ENCODE results near the gene ZNF622. TPM values are rescaled to one million over a fixed set of nuclear protein-coding genes. Genes with fewer than 3 reads are reported as not detected.

Gene ZNF622
- total RNA-seq, 1 donor from 2014 or later, result 28.5 TPM

DNA sequence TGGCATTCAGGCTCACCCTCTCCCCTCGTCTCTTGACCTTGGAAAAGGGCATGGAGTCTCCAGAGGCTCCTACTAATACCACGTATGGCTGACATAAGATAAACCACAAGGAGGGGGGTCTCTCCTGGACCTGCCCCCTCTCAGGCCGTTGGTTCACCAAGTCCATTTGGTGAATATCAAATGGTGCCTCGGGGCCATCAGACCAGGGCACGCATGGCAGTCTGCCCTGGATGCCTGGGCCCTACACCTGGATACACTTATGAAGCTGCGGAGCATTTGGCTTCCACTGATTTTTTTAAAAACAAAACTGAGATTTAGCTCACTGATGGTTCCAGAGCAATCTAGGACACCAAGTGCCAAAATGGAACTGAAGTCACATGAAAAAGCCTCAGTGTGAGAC, 40.3 kb upstream of the ZNF622 start:
- Mint-ChIP-seq H3K36me3 (ENCODE audit: insufficient read depth) (no peaks in the 10 kb centered on the region), H3K4me3 (ENCODE audit: low read depth) (no peak overlapping the region), H3K27ac (no peak overlapping the region), H3K4me1 (ENCODE audit: low read depth) (peaks cover 11% of the 10 kb centered on the region), H3K27me3 (no peaks in the 10 kb centered on the region), H3K9me3 (ENCODE audit: low read depth) (peaks cover 5% of the 10 kb centered on the region)
- DNase-seq (ENCODE audit: low spot score, unreplicated experiment), result no peak
- TF ChIP-seq, protein P1, sequence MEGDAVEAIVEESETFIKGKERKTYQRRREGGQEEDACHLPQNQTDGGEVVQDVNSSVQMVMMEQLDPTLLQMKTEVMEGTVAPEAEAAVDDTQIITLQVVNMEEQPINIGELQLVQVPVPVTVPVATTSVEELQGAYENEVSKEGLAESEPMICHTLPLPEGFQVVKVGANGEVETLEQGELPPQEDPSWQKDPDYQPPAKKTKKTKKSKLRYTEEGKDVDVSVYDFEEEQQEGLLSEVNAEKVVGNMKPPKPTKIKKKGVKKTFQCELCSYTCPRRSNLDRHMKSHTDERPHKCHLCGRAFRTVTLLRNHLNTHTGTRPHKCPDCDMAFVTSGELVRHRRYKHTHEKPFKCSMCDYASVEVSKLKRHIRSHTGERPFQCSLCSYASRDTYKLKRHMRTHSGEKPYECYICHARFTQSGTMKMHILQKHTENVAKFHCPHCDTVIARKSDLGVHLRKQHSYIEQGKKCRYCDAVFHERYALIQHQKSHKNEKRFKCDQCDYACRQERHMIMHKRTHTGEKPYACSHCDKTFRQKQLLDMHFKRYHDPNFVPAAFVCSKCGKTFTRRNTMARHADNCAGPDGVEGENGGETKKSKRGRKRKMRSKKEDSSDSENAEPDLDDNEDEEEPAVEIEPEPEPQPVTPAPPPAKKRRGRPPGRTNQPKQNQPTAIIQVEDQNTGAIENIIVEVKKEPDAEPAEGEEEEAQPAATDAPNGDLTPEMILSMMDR (IDR thresholded peaks at IDR 0.05; ENCODE audit: unreplicated experiment), result no peak

DNA sequence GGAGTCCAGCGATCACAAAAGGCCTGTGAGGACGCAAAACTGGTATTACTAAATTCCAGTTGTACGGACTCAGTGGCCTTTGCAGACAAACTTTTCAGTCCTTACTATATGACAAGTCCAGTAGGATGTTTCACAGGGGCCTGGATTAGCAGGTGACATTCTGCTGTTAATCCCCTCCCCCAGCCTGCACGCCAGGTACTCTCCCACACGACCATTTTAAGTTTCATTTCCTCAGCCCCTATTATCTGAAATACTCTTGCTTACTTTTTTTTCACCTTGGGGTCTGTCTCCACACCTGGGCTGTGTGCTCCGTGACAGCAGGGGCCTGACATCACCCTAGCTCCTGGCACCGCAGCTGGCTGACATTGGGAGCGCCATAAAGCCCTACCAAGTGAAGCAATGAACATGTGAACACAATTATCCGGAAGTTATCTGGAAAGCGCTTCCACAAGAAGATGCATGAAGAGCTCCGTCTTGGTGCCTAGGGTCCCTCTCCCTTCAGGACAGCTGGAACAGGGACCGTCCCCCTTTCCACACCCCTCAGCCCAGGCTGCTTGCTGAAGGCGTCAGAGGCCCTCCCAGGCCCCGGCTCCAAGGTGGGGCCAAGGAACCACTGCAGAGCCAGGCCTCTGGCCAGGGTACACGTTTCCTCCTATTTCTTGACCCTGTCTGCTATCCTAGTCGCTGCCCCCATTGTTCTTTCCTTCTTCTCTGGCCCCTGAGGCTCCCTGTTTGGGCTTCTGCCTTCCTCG, 39.7 kb upstream of the ZNF622 start:
- DNase-seq (ENCODE audit: low spot score, unreplicated experiment), result no peak
- no peak overlapping the region for H3K4me3 Mint-ChIP-seq (ENCODE audit: low read depth)
- H3K4me1 Mint-ChIP-seq (ENCODE audit: low read depth), result peaks cover 11% of the 10 kb centered on the region
- no peak overlapping the region for H3K27ac Mint-ChIP-seq
- no peaks in the 10 kb centered on the region for H3K36me3 Mint-ChIP-seq (ENCODE audit: insufficient read depth)
- peaks cover 5% of the 10 kb centered on the region for H3K9me3 Mint-ChIP-seq (ENCODE audit: low read depth)
- TF ChIP-seq, protein P1 (IDR thresholded peaks at IDR 0.05; ENCODE audit: unreplicated experiment), result no peak
- H3K27me3 Mint-ChIP-seq, result no peaks in the 10 kb centered on the region

- peak overlapping the region; percentile 8 for H3K27ac Mint-ChIP-seq
- H3K4me3 Mint-ChIP-seq (ENCODE audit: low read depth), result no peak overlapping the region
- no peaks in the 10 kb centered on the region for H3K27me3 Mint-ChIP-seq
- peaks cover 11% of the 10 kb centered on the region for H3K4me1 Mint-ChIP-seq (ENCODE audit: low read depth)
- peaks cover 5% of the 10 kb centered on the region for H3K9me3 Mint-ChIP-seq (ENCODE audit: low read depth)
- no peaks in the 10 kb centered on the region for H3K36me3 Mint-ChIP-seq (ENCODE audit: insufficient read depth)
- TF ChIP-seq, protein P1 (IDR thresholded peaks at IDR 0.05; ENCODE audit: unreplicated experiment), result no peak
- DNase-seq (ENCODE audit: low spot score, unreplicated experiment), result no peak
Observed at GRCh38 chr5:16504571-16504970, 39.0 kb upstream of the ZNF622 start.

- H3K4me3 Mint-ChIP-seq (ENCODE audit: low read depth), result no peak overlapping the region
- TF ChIP-seq, protein P1 (IDR thresholded peaks at IDR 0.05; ENCODE audit: unreplicated experiment), result no peak
- no peaks in the 10 kb centered on the region for H3K36me3 Mint-ChIP-seq (ENCODE audit: insufficient read depth)
- no peak for DNase-seq (ENCODE audit: low spot score, unreplicated experiment)
- peak overlapping the region; percentile 58 for H3K27ac Mint-ChIP-seq
- peaks cover 8% of the 10 kb centered on the region for H3K9me3 Mint-ChIP-seq (ENCODE audit: low read depth)
- H3K27me3 Mint-ChIP-seq, result no peaks in the 10 kb centered on the region
- H3K4me1 Mint-ChIP-seq (ENCODE audit: low read depth), result peaks cover 3% of the 10 kb centered on the region
Observed at GRCh38 chr5:16502866-16503265, 37.3 kb upstream of the ZNF622 start.

DNA sequence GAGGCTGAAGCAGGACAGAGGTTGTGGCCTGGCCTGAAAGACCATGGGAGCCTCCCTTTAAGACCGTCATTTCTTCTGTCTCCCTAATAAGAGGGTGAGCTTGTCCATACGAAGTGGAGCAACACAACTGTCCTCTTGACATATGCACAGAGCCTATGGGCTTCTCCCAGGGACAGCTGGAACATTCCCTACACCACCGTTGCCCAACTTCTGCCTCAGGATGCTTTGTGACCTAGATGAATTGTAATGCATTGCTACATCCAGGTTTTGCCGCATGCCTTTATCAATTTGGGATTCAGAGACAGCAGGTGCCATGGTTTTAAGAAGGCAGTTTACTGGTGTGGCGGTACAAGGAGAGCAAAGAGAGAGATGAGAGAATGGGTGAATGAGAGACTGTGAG, 34.4 kb upstream of the ZNF622 start:
- H3K36me3 Mint-ChIP-seq (ENCODE audit: insufficient read depth), result peaks cover 2% of the 10 kb centered on the region
- TF ChIP-seq, protein P1 (IDR thresholded peaks at IDR 0.05; ENCODE audit: unreplicated experiment), result no peak
- peaks cover 21% of the 10 kb centered on the region for H3K9me3 Mint-ChIP-seq (ENCODE audit: low read depth)
- no peaks in the 10 kb centered on the region for H3K27me3 Mint-ChIP-seq
- no peak overlapping the region for H3K4me3 Mint-ChIP-seq (ENCODE audit: low read depth)
- no peak overlapping the region for H3K27ac Mint-ChIP-seq
- DNase-seq (ENCODE audit: low spot score, unreplicated experiment), result no peak
- H3K4me1 Mint-ChIP-seq (ENCODE audit: low read depth), result peaks cover 2% of the 10 kb centered on the region

All from progenitor cell of endocrine pancreas (in vitro differentiated cells).